ENCODE measurements around the gene ANKRD11. TPM values are rescaled to one million over a fixed set of nuclear protein-coding genes. Genes with fewer than 3 reads are reported as not detected.
"Not testable (repeated sequence)": the region's sequence is repeated elsewhere in the genome, so short reads cannot be mapped to it uniquely, and the experiment has no call there.

ANKRD11 gene
- total RNA-seq, 1 donor from 2014 or later = 178 TPM

- DNase-seq (ENCODE audit: extremely low read depth, low read depth, low spot score) = no peak
These were observed 232.4 kb downstream of the ANKRD11 start for GRCh38 chr16:89257757-89258465.

DNA sequence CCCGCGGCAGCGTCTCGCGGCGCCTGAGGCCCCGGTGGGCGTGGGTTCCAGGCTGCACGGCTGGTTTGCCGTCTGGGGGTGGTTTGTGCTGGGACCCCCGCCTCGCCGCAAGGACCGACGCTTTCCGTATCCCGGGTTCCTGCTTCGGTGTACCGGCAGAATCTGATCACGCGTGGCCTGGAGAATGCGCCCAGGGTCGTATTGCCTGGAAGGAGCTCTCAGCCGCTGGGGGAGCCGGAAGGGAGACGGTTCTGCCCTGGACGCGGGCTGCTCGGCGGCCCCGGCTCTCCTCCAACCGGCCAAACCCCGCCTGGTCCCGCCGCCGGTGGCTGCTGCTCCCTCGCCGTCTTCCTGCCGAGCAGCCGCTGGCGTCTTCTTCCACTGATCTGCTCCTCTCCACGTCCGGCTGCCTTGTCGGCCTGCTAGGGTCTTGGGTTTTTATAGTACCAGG is 233.1 kb downstream of the ANKRD11 start:
- DNase-seq (ENCODE audit: extremely low read depth, low read depth, low spot score) = no peak

DNA sequence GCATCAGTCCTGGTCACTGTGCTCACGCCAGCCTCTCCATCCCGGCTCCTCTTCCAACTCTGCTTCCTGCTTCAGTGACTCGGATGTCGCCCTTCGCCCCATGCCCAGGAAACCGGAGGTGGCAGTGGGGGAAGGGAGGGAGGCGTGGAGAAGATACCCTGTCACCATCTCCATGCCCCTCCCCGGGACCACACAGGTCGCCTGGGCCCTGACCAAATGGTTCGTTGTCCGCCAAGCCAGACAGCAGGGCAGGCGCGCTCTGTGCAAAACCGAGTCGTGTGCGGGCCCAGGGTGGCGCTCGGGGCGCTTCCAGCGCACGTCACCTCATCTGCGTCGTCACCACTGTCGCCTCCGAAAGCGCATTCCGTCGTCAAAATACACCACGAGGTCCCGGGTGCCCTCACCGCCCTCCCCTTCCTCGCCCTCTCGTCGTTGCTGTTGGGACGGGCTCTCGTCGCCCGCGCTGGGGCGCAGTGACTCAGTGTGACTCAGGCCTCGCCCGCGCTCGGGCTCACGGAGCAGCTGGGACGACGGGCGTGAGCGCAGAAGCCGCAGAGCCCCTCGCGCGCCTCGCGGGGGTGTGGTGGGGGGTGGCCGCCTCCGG is 233.6 kb downstream of the ANKRD11 start:
- DNase-seq (ENCODE audit: extremely low read depth, low read depth, low spot score) = no peak

DNA sequence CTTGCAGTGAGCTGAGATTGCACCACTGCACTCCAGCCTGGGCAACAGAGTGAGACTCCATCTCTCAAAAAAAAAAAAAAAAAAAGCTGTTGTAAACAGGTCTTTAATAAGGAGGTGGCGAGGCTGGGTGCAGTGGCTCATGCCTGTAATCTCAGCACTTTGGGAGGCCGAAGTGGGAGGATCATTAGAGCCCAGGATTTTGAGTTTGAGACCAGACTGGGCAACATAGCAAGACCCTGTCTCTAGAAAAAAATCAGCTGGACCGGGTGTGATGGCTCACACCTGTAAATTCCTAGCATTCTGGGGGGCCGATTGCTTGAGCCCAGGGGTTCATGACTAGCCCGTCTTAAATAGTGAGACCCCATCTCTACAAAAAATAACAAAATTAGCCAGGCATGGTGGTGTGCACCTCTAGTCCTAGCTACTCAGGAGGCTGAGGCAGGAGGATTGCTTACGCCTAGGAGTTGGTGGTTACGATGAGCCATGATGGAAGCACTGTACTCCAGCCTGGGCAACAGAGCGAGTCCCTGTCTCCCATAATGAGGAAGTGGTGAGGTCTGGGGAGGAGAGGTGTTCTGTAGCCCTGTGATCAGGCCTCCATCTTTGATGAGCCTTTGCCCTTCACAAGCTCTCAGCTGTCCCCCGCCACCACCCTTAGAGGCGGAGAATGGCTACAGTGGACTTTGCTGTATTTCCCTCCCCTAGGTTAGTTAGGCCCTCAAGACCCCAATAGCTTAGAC is 236.6 kb downstream of the ANKRD11 start:
- DNase-seq (ENCODE audit: extremely low read depth, low read depth, low spot score) = no peak

DNA sequence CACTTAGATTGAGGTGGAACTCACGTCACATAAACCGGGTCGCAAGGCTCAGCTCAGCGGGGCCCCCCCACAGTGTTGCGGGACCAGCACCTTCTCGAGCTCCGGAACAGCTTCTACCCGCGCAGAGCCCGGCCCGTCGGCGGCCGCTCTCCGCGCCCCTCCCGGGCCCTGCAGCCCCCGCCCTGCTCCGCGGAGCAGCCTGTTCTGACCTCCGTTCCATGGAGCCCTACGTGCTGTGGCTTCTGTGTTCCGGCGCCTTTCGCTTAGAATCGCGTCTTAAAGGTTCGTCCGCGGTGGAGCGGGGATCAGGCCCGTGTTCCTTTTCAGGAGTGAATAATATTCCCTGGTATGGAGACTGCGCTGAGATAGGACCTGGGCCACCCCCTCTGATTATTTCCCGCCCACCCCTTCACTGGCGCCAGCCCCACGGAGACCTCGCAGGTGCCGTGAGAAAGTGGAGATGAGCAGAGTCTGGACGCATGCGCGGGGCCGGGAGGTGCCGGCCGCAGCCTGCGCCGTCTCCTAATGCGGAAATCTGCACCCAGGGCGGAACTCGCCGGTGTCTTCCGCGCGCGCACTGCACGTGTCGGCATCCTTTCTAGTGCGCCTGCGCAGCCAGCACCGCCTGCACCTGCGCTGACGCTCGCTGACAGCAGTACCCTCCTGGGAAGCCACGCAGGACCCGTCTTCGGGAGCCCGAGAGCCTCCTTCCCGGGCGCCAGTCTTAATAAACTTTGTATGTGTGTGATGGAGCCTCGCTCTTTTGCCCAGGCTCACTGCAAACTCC is 242.0 kb downstream of the ANKRD11 start:
- no peak for DNase-seq (ENCODE audit: extremely low read depth, low read depth, low spot score)

- not testable (repeated sequence) for DNase-seq (ENCODE audit: extremely low read depth, low read depth, low spot score)
These were observed 242.7 kb downstream of the ANKRD11 start for GRCh38 chr16:89247734-89248075.

GRCh38 chr16:89246903-89247733 is 243.2 kb downstream of the ANKRD11 start:
- no peak for DNase-seq (ENCODE audit: extremely low read depth, low read depth, low spot score)

- no peak for DNase-seq (ENCODE audit: extremely low read depth, low read depth, low spot score)
These were observed 243.9 kb downstream of the ANKRD11 start for GRCh38 chr16:89246383-89246902.

DNA sequence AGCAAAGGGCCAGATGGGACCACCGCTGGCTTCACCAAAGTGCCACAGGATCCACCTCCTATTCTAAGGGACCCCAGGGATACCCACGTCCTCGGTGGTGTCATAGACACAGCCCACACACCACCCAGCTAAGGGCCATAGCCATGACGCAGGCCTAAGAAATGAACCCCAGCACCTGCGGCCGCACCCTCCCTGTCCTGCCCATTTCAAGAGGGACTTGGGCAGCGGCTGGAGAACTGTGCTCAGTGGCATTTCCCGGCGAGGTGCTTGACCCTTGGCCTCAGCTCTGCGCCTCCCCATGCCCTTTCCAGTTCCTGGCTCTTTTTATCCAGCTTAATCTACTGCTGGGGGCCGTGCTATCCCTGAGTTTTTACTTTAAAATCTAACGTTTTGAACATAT is 245.6 kb downstream of the ANKRD11 start:
- no peak for DNase-seq (ENCODE audit: extremely low read depth, low read depth, low spot score)

DNA sequence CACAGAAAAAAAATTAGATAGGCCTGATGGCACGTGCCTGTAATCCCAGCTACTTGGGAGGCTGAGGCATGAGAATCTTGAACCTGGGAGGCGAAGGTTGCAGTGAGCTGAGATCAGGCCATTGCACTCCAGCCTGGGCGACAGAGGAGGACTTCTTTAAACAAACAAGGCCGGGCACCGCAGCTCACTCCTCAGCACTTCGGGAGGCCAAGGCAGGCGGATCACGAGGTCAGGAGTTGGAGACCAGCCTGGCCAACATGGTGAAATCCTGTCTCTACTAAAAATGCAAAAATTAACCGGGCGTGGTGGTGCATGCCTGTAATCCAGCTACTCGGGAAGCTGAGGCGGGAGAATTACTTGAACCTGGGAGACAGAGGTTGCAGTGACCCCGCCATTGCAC is 246.1 kb downstream of the ANKRD11 start:
- not testable (repeated sequence) for DNase-seq (ENCODE audit: extremely low read depth, low read depth, low spot score)

- no peak for DNase-seq (ENCODE audit: extremely low read depth, low read depth, low spot score)
These were observed 246.7 kb downstream of the ANKRD11 start for GRCh38 chr16:89243664-89244063.

- no peak for DNase-seq (ENCODE audit: extremely low read depth, low read depth, low spot score)
These were observed 247.6 kb downstream of the ANKRD11 start for GRCh38 chr16:89242795-89243200.

DNA sequence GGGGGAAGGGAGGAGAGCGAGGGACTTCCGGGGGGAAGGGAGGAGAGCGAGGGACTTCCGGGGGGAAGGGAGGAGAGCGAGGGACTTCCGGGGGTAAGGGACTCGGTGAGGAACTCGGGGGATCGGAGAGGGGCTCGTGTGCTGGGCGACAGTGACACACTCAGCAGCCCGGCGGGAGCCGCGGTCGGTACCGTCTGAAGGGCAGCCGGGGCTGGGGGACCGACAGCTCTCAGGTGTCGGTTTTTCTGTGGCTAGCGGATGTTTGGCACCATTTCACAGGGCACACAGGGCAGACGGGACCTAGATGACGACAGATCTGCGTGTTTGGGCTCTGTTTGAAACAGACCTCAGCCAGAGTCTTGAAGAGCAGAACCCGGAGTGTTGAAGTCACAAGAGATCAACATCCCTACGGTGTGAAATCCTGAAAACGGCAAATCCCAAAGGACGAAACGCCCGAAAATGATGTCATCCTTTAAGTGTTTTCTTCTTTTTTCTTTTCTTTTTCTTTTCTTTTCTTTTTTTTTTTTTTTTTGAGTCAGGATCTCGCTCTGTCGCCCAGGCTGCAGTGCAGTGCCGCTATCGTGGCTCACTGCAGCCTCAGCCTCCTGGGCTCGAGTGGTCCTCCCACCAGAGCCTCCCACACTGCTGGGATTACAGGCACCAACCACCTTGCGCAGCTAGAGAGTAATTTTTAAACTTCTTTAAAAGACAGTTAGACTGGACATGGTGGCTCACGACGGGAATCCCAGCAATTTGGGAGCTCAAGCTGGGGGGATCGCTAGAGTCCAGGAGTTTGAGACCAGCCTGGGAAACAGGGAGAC is 249.0 kb downstream of the ANKRD11 start:
- no peak for DNase-seq (ENCODE audit: extremely low read depth, low read depth, low spot score)

DNA sequence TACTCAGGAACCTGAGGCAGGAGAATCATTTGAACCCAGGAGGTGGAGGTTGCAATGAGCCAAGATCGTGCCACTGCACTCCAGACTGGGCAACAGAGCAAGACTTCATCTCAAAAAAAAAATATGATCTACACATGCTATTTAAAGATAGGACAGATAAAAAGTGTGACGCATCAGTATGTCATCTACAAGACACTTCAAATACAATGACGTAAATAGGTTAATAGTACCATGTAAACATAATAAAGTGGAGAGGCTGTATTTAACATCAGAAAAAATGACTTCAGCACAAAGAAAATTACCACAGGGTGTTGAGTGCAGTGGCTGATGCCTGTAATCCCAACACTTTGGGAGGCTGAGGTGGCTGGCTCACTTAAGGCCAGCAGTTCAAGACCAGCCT is 252.6 kb downstream of the ANKRD11 start:
- no peak for DNase-seq (ENCODE audit: extremely low read depth, low read depth, low spot score)

DNA sequence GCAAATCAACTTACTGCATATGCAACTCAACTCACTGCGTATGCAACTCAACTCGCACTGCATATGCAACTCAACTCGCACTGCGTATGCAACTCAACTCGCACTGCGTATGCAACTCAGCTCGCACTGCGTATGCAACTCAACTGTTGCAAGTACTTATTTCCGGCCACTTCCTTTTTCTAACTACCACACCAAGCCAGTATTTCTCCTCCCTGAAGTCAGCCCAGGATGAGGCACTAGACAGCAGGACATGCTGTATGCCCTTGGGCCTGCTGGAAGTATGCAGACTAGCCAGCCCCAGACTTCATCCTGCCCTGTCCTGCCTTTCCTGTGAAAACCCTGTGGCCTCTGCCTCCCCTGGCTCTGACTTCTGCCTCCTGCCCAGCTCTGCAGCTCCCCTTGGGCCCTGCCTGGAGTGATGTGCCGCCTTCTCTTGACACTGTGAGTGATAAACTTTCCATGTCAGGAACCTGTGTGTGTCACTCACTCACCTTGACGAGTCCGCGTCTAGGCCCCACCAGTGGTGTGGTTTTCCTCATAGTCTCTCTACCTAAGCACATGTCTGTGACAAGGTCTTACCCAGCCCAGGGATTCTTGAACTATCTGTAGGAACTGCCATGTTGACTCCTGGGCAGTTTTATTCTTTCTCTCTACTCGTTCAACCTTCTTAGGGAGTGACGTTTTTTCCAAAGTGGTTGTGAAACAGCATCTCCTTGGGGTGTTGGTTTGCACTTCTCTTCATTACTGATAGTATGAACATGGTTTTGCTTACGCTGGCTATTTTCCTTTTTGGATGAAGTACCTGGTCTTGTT is 256.5 kb downstream of the ANKRD11 start:
- DNase-seq (ENCODE audit: extremely low read depth, low read depth, low spot score) = no peak

- DNase-seq (ENCODE audit: extremely low read depth, low read depth, low spot score) = no peak
These were observed 258.3 kb downstream of the ANKRD11 start for GRCh38 chr16:89232107-89232506.

- no peak for DNase-seq (ENCODE audit: extremely low read depth, low read depth, low spot score)
These were observed 260.1 kb downstream of the ANKRD11 start for GRCh38 chr16:89230255-89230654.

GRCh38 chr16:89224665-89225064 is 265.7 kb downstream of the ANKRD11 start:
- DNase-seq (ENCODE audit: extremely low read depth, low read depth, low spot score) = no peak
